ENCODE results near the gene ASCC2.

ASCC2 gene

DNA sequence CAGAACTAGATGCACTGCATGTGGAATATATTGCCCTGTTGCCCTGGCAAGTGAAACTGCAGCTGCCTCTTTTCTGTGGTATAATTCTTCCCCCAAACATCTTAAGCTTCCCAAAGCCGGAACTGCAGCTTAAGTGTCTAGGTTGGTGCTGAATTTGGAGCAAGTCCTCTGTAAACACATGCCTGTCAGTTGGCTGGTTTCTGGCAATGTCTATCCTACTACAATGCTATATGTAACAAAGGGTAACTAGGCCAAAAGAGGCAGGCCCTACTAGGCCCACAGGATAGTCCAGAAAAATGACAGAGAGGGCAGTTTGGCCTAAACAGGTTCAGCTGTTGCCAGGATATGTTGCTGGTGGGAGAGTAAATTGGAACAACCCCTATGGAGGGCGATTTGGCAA lies 27.9 kb downstream of the ASCC2 start:
- TF ChIP-seq, protein P1, sequence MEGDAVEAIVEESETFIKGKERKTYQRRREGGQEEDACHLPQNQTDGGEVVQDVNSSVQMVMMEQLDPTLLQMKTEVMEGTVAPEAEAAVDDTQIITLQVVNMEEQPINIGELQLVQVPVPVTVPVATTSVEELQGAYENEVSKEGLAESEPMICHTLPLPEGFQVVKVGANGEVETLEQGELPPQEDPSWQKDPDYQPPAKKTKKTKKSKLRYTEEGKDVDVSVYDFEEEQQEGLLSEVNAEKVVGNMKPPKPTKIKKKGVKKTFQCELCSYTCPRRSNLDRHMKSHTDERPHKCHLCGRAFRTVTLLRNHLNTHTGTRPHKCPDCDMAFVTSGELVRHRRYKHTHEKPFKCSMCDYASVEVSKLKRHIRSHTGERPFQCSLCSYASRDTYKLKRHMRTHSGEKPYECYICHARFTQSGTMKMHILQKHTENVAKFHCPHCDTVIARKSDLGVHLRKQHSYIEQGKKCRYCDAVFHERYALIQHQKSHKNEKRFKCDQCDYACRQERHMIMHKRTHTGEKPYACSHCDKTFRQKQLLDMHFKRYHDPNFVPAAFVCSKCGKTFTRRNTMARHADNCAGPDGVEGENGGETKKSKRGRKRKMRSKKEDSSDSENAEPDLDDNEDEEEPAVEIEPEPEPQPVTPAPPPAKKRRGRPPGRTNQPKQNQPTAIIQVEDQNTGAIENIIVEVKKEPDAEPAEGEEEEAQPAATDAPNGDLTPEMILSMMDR (IDR thresholded peaks at IDR 0.05): no peak
- H3K9ac ChIP-seq: no peak overlapping the region

DNA sequence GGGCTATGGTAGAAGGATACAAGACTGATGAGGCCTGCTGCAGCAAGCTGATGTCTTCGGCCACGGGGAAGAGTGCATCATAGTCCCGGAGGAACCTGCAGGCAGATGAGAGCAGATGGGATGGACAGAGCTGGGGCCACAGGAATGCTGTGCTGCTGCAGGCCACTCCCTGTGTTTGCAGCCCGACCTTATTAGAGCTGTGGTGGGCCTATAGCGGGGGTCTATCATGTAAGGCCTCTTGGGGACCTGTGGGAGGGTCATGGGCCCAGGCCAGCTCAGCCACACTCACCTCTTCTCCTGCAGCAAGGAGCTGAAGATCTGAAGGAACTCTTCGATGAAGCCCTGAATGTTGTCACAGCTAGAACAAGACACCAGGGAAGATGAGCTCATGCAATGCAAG lies 31.9 kb downstream of the ASCC2 start:
- H2AFZ ChIP-seq: no peak overlapping the region
- no peak overlapping the region for H3K4me3 ChIP-seq (ENCODE audit: low read depth, low read length)
- no peak overlapping the region for H3K9ac ChIP-seq
- H3K79me2 ChIP-seq: no peaks in the 10 kb centered on the region
- no peaks in the 10 kb centered on the region for H3K36me3 ChIP-seq (ENCODE audit: control insufficient read depth, insufficient read depth, low read length)
- TF ChIP-seq, protein P1 (IDR thresholded peaks at IDR 0.05): no peak
- H3K9me3 ChIP-seq (ENCODE audit: control insufficient read depth, low read length): no peaks in the 10 kb centered on the region
- H3K4me2 ChIP-seq (ENCODE audit: low read length): no peak overlapping the region
- no peaks in the 10 kb centered on the region for H3K4me1 ChIP-seq
- H3K27me3 ChIP-seq (ENCODE audit: control insufficient read depth, insufficient read depth, low read length): no peaks in the 10 kb centered on the region
- no peak overlapping the region for H3K27ac ChIP-seq

More for the DNA sequence above, 27.9 kb downstream of the ASCC2 start:
- Histone ChIP-seq H3K27me3 (ENCODE audit: control insufficient read depth, insufficient read depth, low read length) (no peaks in the 10 kb centered on the region), H3K4me2 (ENCODE audit: low read length) (no peak overlapping the region), H2AFZ (no peak overlapping the region), H3K79me2 (no peaks in the 10 kb centered on the region), H3K27ac (no peak overlapping the region), H3K9me3 (ENCODE audit: control insufficient read depth, low read length) (no peaks in the 10 kb centered on the region), H3K36me3 (ENCODE audit: control insufficient read depth, insufficient read depth, low read length) (no peaks in the 10 kb centered on the region), H3K4me1 (no peaks in the 10 kb centered on the region), H3K4me3 (ENCODE audit: low read depth, low read length) (no peak overlapping the region)

DNA sequence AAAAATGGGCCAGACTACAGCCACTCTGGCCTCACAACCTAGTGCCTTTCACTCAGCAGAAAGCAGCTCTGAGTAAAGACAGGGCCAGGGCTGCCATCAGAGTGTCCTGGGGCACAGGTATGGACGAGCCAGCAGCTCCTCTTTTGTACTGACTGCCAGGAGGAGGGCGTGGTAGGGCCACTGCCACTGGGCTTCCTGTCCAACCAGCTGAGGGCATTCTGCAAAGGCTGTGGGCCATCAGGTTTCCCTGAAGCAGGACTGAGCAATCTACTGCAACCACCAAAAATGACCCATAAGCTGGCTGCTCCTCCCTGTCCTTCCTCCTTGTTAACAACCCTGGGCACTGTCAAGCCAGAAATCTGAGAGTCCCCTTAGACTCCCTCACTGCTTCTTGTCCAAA lies 33.1 kb downstream of the ASCC2 start:
- H3K4me2 ChIP-seq (ENCODE audit: low read length): no peak overlapping the region
- no peak overlapping the region for H3K4me3 ChIP-seq (ENCODE audit: low read depth, low read length)
- no peaks in the 10 kb centered on the region for H3K9me3 ChIP-seq (ENCODE audit: control insufficient read depth, low read length)
- H3K36me3 ChIP-seq (ENCODE audit: control insufficient read depth, insufficient read depth, low read length): no peaks in the 10 kb centered on the region
- H2AFZ ChIP-seq: no peak overlapping the region
- H3K4me1 ChIP-seq: peaks cover 1% of the 10 kb centered on the region
- TF ChIP-seq, protein P1 (IDR thresholded peaks at IDR 0.05): no peak
- H3K9ac ChIP-seq: no peak overlapping the region
- H3K27me3 ChIP-seq (ENCODE audit: control insufficient read depth, insufficient read depth, low read length): no peaks in the 10 kb centered on the region
- H3K27ac ChIP-seq: no peak overlapping the region
- H3K79me2 ChIP-seq: no peaks in the 10 kb centered on the region

DNA sequence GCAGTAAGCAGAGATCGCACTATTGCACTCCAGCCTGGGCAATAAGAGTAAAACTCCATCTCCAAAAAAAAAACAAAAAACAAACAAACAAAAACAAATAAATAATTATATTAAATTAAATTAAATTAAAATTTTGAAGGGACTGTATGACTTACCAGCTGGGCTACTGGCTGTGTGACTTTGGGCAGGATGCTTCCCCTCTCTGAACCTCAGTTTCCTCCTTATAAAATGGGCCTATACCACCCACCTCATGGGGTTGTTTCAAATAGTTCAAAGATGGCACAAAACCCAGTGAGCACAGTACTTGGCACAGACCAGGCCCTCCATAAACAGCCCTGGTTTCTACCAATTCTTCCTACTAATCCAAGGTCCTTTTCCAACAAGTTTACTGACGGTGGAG lies 34.9 kb downstream of the ASCC2 start:
- TF ChIP-seq, protein P1 (IDR thresholded peaks at IDR 0.05): no peak
- peaks cover 17% of the 10 kb centered on the region for H3K4me1 ChIP-seq
- H3K27ac ChIP-seq: no peak overlapping the region
- H3K36me3 ChIP-seq (ENCODE audit: control insufficient read depth, insufficient read depth, low read length): no peaks in the 10 kb centered on the region
- H3K27me3 ChIP-seq (ENCODE audit: control insufficient read depth, insufficient read depth, low read length): no peaks in the 10 kb centered on the region
- no peaks in the 10 kb centered on the region for H3K79me2 ChIP-seq
- H3K9me3 ChIP-seq (ENCODE audit: control insufficient read depth, low read length): no peaks in the 10 kb centered on the region
- no peak overlapping the region for H2AFZ ChIP-seq
- no peak overlapping the region for H3K4me3 ChIP-seq (ENCODE audit: low read depth, low read length)
- H3K4me2 ChIP-seq (ENCODE audit: low read length): no peak overlapping the region
- H3K9ac ChIP-seq: no peak overlapping the region

DNA sequence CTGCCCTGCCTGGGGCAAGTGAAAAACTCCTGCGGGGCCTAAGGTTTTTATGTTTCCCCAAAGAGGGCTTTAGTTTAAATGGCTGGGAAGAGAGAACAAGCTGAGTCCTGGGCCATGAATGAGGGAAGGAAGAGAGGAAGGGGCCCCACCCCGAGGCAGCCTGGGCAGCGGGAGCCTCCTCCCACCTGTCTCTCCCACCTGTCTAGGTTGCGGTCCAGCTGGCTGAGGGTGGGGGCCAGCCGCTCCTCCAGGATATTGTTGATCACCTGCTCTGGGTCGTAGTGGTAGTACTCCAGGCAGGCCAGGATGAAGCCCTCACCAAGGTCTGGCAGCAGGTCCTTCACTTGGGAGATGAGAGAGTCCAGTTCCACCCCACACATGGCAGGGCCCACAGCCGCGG lies 36.3 kb downstream of the ASCC2 start:
- TF ChIP-seq, protein P1 (IDR thresholded peaks at IDR 0.05): no peak
- Histone ChIP-seq H3K27me3 (ENCODE audit: control insufficient read depth, insufficient read depth, low read length) (no peaks in the 10 kb centered on the region), H3K4me3 (ENCODE audit: low read depth, low read length) (no peak overlapping the region), H3K9ac (no peak overlapping the region), H2AFZ (no peak overlapping the region), H3K9me3 (ENCODE audit: control insufficient read depth, low read length) (no peaks in the 10 kb centered on the region), H3K36me3 (ENCODE audit: control insufficient read depth, insufficient read depth, low read length) (no peaks in the 10 kb centered on the region), H3K27ac (no peak overlapping the region), H3K4me2 (ENCODE audit: low read length) (no peak overlapping the region), H3K79me2 (no peaks in the 10 kb centered on the region), H3K4me1 (peaks cover 17% of the 10 kb centered on the region)
